Measurements from ENCODE around the gene STOM. TPM values are rescaled to one million over a fixed set of nuclear protein-coding genes. Genes with fewer than 3 reads are reported as not detected.

The STOM gene
- polyA plus RNA-seq, 1 donor = 71.4 TPM

GRCh38 chr9:121302341-121302740 is 67.7 kb downstream of the STOM start:
- WGBS (ENCODE audit: insufficient coverage, low lambda C conversion rate) = no CpG with 5 or more reads among the region's 5 CpGs
- H3K27me3 ChIP-seq (ENCODE audit: control insufficient read depth, insufficient read depth, low read length) = no peaks in the 10 kb centered on the region
- no peak overlapping the region for H3K27ac ChIP-seq (ENCODE audit: low read length)
- peaks cover 28% of the 10 kb centered on the region for H3K36me3 ChIP-seq (ENCODE audit: control insufficient read depth, insufficient read depth, low read length)
- H3K9me3 ChIP-seq (ENCODE audit: control insufficient read depth, low read depth, low read length) = no peaks in the 10 kb centered on the region
- H3K4me1 ChIP-seq (ENCODE audit: control insufficient read depth, insufficient read depth, low read length) = peaks cover 29% of the 10 kb centered on the region
- DNase-seq = no peak
- H3K4me3 ChIP-seq (ENCODE audit: low read length) = no peak overlapping the region

- no peak for DNase-seq
- H3K4me3 ChIP-seq (ENCODE audit: low read length) = no peak overlapping the region
- no peaks in the 10 kb centered on the region for H3K9me3 ChIP-seq (ENCODE audit: control insufficient read depth, low read depth, low read length)
- peaks cover 31% of the 10 kb centered on the region for H3K4me1 ChIP-seq (ENCODE audit: control insufficient read depth, insufficient read depth, low read length)
- H3K36me3 ChIP-seq (ENCODE audit: control insufficient read depth, insufficient read depth, low read length) = peaks cover 27% of the 10 kb centered on the region
- WGBS (ENCODE audit: insufficient coverage, low lambda C conversion rate) = no CpG with 5 or more reads among the region's 11 CpGs
- no peak overlapping the region for H3K27ac ChIP-seq (ENCODE audit: low read length)
- no peaks in the 10 kb centered on the region for H3K27me3 ChIP-seq (ENCODE audit: control insufficient read depth, insufficient read depth, low read length)
These were observed 68.2 kb downstream of the STOM start for GRCh38 chr9:121301881-121302286.

DNA sequence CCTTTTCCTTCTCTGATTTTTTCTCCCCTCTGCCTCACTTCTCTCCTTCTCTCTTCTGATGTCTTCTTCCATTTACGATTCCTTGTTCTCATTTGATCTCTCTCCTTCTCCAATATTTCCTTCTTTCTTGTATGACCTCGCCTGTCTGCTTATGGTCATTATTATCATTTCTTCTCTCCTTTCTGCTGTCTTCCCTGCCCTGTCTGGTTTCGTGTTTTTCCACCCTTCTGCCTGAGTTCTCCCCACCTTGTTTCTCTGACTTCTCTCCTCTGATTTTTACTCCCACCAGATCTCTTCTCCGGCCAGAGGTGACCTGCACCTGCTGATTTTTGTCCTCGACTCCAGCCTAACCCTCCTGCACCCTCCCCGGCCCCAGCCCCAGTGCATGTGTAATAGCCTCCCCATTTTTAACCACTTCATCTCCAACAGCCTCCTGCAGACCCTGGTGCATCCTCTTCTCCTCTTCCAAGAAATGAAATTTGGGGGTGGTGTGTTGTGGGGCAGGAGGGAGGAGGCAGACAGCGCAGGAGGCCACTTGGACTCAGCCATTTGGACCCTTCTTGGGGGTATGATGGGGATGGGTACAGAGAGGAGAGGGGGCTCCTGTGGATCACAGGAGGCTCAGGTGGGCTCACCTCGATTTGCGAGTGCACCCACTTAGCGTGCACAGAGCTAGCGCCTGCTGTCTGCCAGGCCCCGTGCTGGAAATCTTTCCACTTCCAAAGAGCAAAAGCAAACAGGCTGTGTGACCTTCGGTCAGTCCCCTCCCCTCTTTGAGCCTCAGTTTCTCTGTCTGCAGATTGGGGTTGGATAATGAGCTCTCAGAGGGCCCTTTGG is 69.5 kb downstream of the STOM start:
- H3K27ac ChIP-seq (ENCODE audit: low read length) = no peak overlapping the region
- whole genome bisulfite sequencing (ENCODE audit: insufficient coverage, low lambda C conversion rate) = 27% methylated on average over 4 of the region's 13 CpGs
- H3K4me1 ChIP-seq (ENCODE audit: control insufficient read depth, insufficient read depth, low read length) = peaks cover 40% of the 10 kb centered on the region
- no peaks in the 10 kb centered on the region for H3K27me3 ChIP-seq (ENCODE audit: control insufficient read depth, insufficient read depth, low read length)
- no peaks in the 10 kb centered on the region for H3K9me3 ChIP-seq (ENCODE audit: control insufficient read depth, low read depth, low read length)
- peaks cover 27% of the 10 kb centered on the region for H3K36me3 ChIP-seq (ENCODE audit: control insufficient read depth, insufficient read depth, low read length)
- no peak for DNase-seq
- peak overlapping the region; percentile 52 for H3K4me3 ChIP-seq (ENCODE audit: low read length)

- H3K4me1 ChIP-seq (ENCODE audit: control insufficient read depth, insufficient read depth, low read length) = peaks cover 40% of the 10 kb centered on the region
- 0% methylated on average over 1 of the region's 74 CpGs for WGBS (ENCODE audit: insufficient coverage, low lambda C conversion rate)
- H3K36me3 ChIP-seq (ENCODE audit: control insufficient read depth, insufficient read depth, low read length) = peaks cover 27% of the 10 kb centered on the region
- H3K4me3 ChIP-seq (ENCODE audit: low read length) = peak overlapping the region; percentile 54
- H3K9me3 ChIP-seq (ENCODE audit: control insufficient read depth, low read depth, low read length) = no peaks in the 10 kb centered on the region
- H3K27ac ChIP-seq (ENCODE audit: low read length) = peak overlapping the region; percentile 76
- H3K27me3 ChIP-seq (ENCODE audit: control insufficient read depth, insufficient read depth, low read length) = no peaks in the 10 kb centered on the region
- peak in 1 of 2 donors; percentile 74 for DNase-seq
These were observed 70.4 kb downstream of the STOM start for GRCh38 chr9:121299467-121300282.

DNA sequence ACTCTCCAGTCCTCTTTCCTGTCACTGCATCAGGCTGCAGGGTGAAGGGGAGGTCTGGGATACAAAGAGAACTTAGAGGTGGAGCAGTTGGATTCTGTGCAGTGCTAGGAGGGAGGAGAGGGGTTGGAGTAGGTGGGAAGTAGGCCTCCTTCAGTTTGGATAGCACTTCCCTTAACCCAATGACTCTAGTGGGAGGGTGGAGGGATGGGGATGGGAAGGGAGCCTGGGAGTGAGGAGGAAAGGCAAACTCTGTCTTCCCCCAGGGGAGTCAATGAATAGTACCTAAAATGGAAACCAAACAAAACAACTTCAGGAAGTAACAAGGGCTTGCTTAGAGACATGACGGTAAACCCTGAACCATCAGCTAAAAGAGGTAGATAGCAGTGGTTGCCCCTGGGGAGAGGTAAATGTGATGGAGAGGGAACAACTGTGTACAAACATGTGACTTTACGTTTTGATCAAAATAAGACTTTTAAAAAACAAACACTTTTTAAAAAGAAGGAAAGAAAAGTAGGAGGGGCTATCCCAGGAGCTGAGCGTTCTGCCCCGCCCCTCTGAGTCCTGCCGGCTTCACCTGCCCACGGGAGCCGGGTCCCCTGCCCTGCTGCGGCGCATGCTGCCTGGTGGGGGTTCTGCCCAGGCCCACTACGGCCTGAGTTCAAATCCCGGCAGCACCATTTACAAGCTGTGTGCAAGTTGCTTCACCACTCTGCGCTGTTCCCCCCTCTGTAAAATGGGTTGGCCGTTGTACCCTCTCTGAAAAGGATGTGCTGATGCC is 71.2 kb downstream of the STOM start:
- H3K27me3 ChIP-seq (ENCODE audit: control insufficient read depth, insufficient read depth, low read length) = no peaks in the 10 kb centered on the region
- peak in 1 of 2 donors; percentile 50 for DNase-seq
- H3K4me3 ChIP-seq (ENCODE audit: low read length) = peak overlapping the region; percentile 54
- WGBS (ENCODE audit: insufficient coverage, low lambda C conversion rate) = 57% methylated on average over 2 of the region's 13 CpGs
- peak overlapping the region; percentile 76 for H3K27ac ChIP-seq (ENCODE audit: low read length)
- H3K4me1 ChIP-seq (ENCODE audit: control insufficient read depth, insufficient read depth, low read length) = peaks cover 40% of the 10 kb centered on the region
- peaks cover 19% of the 10 kb centered on the region for H3K36me3 ChIP-seq (ENCODE audit: control insufficient read depth, insufficient read depth, low read length)
- no peaks in the 10 kb centered on the region for H3K9me3 ChIP-seq (ENCODE audit: control insufficient read depth, low read depth, low read length)

DNA sequence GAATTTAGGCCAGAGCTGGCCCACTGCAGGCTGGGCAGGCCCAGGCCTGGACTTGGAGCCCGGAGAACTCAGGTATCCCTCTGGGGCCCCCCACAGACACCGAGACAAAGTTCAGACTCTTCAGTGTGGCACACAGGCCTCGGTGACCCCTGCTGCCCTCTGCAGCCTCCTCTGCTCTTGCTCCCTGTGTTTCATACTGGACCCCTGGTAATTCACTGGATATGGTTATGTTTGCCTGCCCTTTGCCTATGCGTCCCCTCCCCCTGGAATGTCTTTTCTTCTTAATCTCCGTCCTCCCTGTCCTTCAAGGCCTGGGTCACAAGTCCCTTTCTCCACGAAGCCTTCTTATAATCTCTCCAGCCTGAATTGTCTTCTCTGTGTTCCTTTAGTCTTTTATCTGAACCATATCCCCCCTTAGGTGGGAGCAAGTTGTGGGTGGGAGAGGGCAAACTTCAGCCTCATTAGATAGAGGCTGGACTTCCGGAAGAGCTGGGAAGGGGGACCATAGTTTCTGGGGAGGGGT is 72.0 kb downstream of the STOM start:
- Histone ChIP-seq H3K27ac (ENCODE audit: low read length) (peak overlapping the region; percentile 76), H3K9me3 (ENCODE audit: control insufficient read depth, low read depth, low read length) (no peaks in the 10 kb centered on the region), H3K36me3 (ENCODE audit: control insufficient read depth, insufficient read depth, low read length) (peaks cover 11% of the 10 kb centered on the region), H3K4me1 (ENCODE audit: control insufficient read depth, insufficient read depth, low read length) (peaks cover 40% of the 10 kb centered on the region), H3K4me3 (ENCODE audit: low read length) (no peak overlapping the region), H3K27me3 (ENCODE audit: control insufficient read depth, insufficient read depth, low read length) (no peaks in the 10 kb centered on the region)
- no CpG with 5 or more reads among the region's 7 CpGs for WGBS (ENCODE audit: insufficient coverage, low lambda C conversion rate)
- DNase-seq = peak; percentile 56 to 74

- 40% methylated on average over 1 of the region's 4 CpGs for WGBS (ENCODE audit: insufficient coverage, low lambda C conversion rate)
- no peak overlapping the region for H3K4me3 ChIP-seq (ENCODE audit: low read length)
- no peaks in the 10 kb centered on the region for H3K27me3 ChIP-seq (ENCODE audit: control insufficient read depth, insufficient read depth, low read length)
- peaks cover 5% of the 10 kb centered on the region for H3K36me3 ChIP-seq (ENCODE audit: control insufficient read depth, insufficient read depth, low read length)
- H3K27ac ChIP-seq (ENCODE audit: low read length) = peak overlapping the region; percentile 34
- peaks cover 40% of the 10 kb centered on the region for H3K4me1 ChIP-seq (ENCODE audit: control insufficient read depth, insufficient read depth, low read length)
- no peak for DNase-seq
- H3K9me3 ChIP-seq (ENCODE audit: control insufficient read depth, low read depth, low read length) = no peaks in the 10 kb centered on the region
These were observed 72.7 kb downstream of the STOM start for GRCh38 chr9:121297389-121297788.

DNA sequence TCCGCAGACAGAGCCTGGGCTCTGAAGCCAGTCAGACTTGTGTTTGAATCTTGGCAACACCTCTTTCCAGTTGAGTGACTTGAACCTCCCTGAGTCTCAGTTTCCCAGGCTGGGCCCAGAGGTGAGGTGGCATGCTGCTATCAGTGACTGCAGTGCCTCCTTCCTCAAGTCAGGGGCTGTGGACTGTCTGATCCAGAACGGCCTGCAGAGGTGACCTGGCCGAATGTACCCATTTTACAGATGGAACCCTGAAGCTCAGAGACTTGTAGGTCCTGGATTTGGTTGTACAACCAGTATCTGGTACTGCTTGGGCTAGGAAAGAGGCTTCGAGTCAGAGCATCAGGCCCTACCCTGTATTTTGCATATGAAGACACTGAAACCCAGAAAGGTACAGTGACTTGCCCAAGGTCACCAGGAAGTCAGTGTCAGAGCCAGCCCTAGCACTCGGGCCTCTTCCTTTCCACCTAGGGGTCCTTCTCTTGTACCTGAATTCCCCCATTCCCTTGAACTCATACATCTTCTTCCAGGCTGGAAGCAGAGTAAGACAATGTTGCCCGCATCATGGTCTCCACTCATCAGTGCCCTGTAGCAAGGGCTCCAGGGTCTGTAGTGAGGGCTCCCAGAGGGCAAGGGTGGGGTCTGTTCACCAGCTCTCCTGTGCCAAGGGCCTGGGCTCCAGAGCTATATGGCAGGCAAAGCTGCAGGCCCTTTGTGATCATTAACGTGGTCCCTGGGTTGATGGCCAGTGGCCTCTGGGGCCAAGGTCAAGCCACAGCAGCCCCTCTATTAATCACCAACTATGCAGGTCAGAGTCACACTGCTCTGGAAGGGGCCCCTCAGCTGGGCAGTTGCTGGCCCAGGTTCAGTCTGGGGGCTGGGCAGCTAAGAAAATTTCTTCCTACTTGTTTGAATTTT is 73.6 kb downstream of the STOM start:
- no peak overlapping the region for H3K27ac ChIP-seq (ENCODE audit: low read length)
- DNase-seq = peak in 1 of 2 donors; percentile 41
- WGBS (ENCODE audit: insufficient coverage, low lambda C conversion rate) = no CpG with 5 or more reads among the region's 7 CpGs
- H3K4me3 ChIP-seq (ENCODE audit: low read length) = no peak overlapping the region
- no peaks in the 10 kb centered on the region for H3K9me3 ChIP-seq (ENCODE audit: control insufficient read depth, low read depth, low read length)
- H3K36me3 ChIP-seq (ENCODE audit: control insufficient read depth, insufficient read depth, low read length) = peaks cover 2% of the 10 kb centered on the region
- H3K4me1 ChIP-seq (ENCODE audit: control insufficient read depth, insufficient read depth, low read length) = peaks cover 40% of the 10 kb centered on the region
- no peaks in the 10 kb centered on the region for H3K27me3 ChIP-seq (ENCODE audit: control insufficient read depth, insufficient read depth, low read length)

- WGBS (ENCODE audit: insufficient coverage, low lambda C conversion rate) = no CpG with 5 or more reads among the region's 5 CpGs
- H3K9me3 ChIP-seq (ENCODE audit: control insufficient read depth, low read depth, low read length) = no peaks in the 10 kb centered on the region
- H3K27ac ChIP-seq (ENCODE audit: low read length) = no peak overlapping the region
- DNase-seq = no peak
- H3K27me3 ChIP-seq (ENCODE audit: control insufficient read depth, insufficient read depth, low read length) = no peaks in the 10 kb centered on the region
- peaks cover 36% of the 10 kb centered on the region for H3K4me1 ChIP-seq (ENCODE audit: control insufficient read depth, insufficient read depth, low read length)
- H3K4me3 ChIP-seq (ENCODE audit: low read length) = no peak overlapping the region
- H3K36me3 ChIP-seq (ENCODE audit: control insufficient read depth, insufficient read depth, low read length) = peaks cover 2% of the 10 kb centered on the region
These were observed 74.3 kb downstream of the STOM start for GRCh38 chr9:121295662-121296191.

All from large intestine (tissue), 3 donors.